ENCODE results near the gene ZBTB44.

GRCh38 chr11:130358398-130358797, 43.7 kb upstream of the ZBTB44 start:
- no peak for TF ChIP-seq CTCF (IDR thresholded peaks at IDR 0.05)
- no peak for TF ChIP-seq POLR2A (IDR thresholded peaks at IDR 0.05)
- no peak for TF ChIP-seq EP300 (IDR thresholded peaks at IDR 0.05)
- no peak for TF ChIP-seq POLR2AphosphoS5 (IDR thresholded peaks at IDR 0.05)
